ENCODE data around the gene WWTR1.

Gene WWTR1

GRCh38 chr3:149654188-149654601 is 3.6 kb downstream of the WWTR1 start:
- no peak for DNase-seq

GRCh38 chr3:149653564-149653963 is 4.3 kb downstream of the WWTR1 start:
- no peak for DNase-seq

- no peak for DNase-seq
These were observed 4.7 kb downstream of the WWTR1 start for GRCh38 chr3:149653136-149653535.

GRCh38 chr3:149650828-149651227 is 7.0 kb downstream of the WWTR1 start:
- DNase-seq, result no peak

GRCh38 chr3:149648525-149648924 is 9.3 kb downstream of the WWTR1 start:
- no peak for DNase-seq

- DNase-seq, result no peak
These were observed 10.0 kb downstream of the WWTR1 start for GRCh38 chr3:149647812-149648211.

- DNase-seq, result no peak
These were observed 10.5 kb downstream of the WWTR1 start for GRCh38 chr3:149647285-149647684.

GRCh38 chr3:149646181-149646766 is 11.6 kb downstream of the WWTR1 start:
- no peak for DNase-seq

- no peak for DNase-seq
These were observed 13.9 kb downstream of the WWTR1 start for GRCh38 chr3:149643963-149644362.

- no peak for DNase-seq
These were observed 14.4 kb downstream of the WWTR1 start for GRCh38 chr3:149643482-149643798.

- DNase-seq, result no peak
These were observed 16.7 kb downstream of the WWTR1 start for GRCh38 chr3:149640976-149641728.

GRCh38 chr3:149639093-149639486 is 18.7 kb downstream of the WWTR1 start:
- DNase-seq, result no peak

- no peak for DNase-seq
These were observed 19.4 kb downstream of the WWTR1 start for GRCh38 chr3:149638228-149639092.

GRCh38 chr3:149635396-149635795 is 22.4 kb downstream of the WWTR1 start:
- no peak for DNase-seq

GRCh38 chr3:149634573-149634972 is 23.3 kb downstream of the WWTR1 start:
- no peak for DNase-seq

GRCh38 chr3:149634072-149634471 is 23.8 kb downstream of the WWTR1 start:
- no peak for DNase-seq

GRCh38 chr3:149632225-149632624 is 25.6 kb downstream of the WWTR1 start:
- no peak for DNase-seq

GRCh38 chr3:149630806-149631205 is 27.0 kb downstream of the WWTR1 start:
- no peak for DNase-seq

GRCh38 chr3:149628957-149629670 is 28.7 kb downstream of the WWTR1 start:
- no peak for DNase-seq

- DNase-seq, result no peak
These were observed 31.2 kb downstream of the WWTR1 start for GRCh38 chr3:149626671-149627070.

- DNase-seq, result no peak
These were observed 32.0 kb downstream of the WWTR1 start for GRCh38 chr3:149625795-149626194.

GRCh38 chr3:149623824-149624223 is 34.0 kb downstream of the WWTR1 start:
- DNase-seq, result no peak
